IMR-90 (cell line): Measurements from ENCODE around the gene SMCHD1. TPM values are rescaled to one million over a fixed set of nuclear protein-coding genes. Genes with fewer than 3 reads are reported as not detected.

ENCODE experiments used
- ATAC-seq: fragments of 200-7000 bp; cut with Tn5 transposase; 2 replicates; pipeline ENCODE4 v1.9.1; 2020; ENCODE audit warnings: low read depth, mild to moderate bottlenecking, moderate library complexity
- BruUV-seq: library from RNA; stranded (reverse); fragments of 400-500 nt; replicated peaks from 2 replicates; lab custom pipeline; 2021; lab: Mats Ljungman, UMichigan
- CTCF ChIA-PET: fragments of 300-600 bp; formaldehyde crosslinking; extraction: SDS; loops from one replicate; lab custom pipeline; 2021; ENCODE audit warnings: antibody characterized with exemption; lab: Yijun Ruan, JAX
- POLR2A ChIA-PET: fragments of 300-600 bp; sonication (Branson Sonifier 250); formaldehyde crosslinking; loops from one replicate; lab custom pipeline; 2022; ENCODE audit warnings: antibody characterized with exemption; ENCODE audit not compliant: unreplicated experiment; lab: Charles Lee
- DNase-seq: peaks from one replicate; pipeline ENCODE4 v3.0.0; 2013
- H2AFZ ChIP-seq: replicated peaks from 2 replicates; pipeline ENCODE3; 2013; ENCODE audit warnings: low read length, mild to moderate bottlenecking; ENCODE audit not compliant: poor library complexity
- H2AK5ac ChIP-seq: 2 replicates; pipeline ENCODE4 v1.6.1; 2013; ENCODE audit warnings: low read depth, low read length, inconsistent platforms
- H2AK9ac ChIP-seq: replicated peaks from 2 replicates; pipeline ENCODE3; 2013; ENCODE audit warnings: mild to moderate bottlenecking, low read depth, low read length, moderate library complexity; ENCODE audit not compliant: poor library complexity
- H2BK120ac ChIP-seq: 2 replicates; pipeline ENCODE4 v1.6.1; 2013; ENCODE audit warnings: low read depth, low read length, inconsistent platforms
- H2BK15ac ChIP-seq: 3 replicates; pipeline ENCODE4 v1.6.1; 2013; ENCODE audit warnings: low read depth, low read length, inconsistent platforms
- H2BK20ac ChIP-seq: 2 replicates; pipeline ENCODE4 v1.6.1; 2013; ENCODE audit warnings: low read depth, mild to moderate bottlenecking, inconsistent platforms, low read length, moderate library complexity
- H2BK5ac ChIP-seq: 2 replicates; pipeline ENCODE4 v1.6.1; 2013; ENCODE audit warnings: mild to moderate bottlenecking, low read depth, low read length, inconsistent platforms; ENCODE audit not compliant: poor library complexity, severe bottlenecking
- H3K14ac ChIP-seq: replicated peaks from 2 replicates; pipeline ENCODE4 v1.6.1; 2013; ENCODE audit warnings: low read depth, low read length, inconsistent platforms
- H3K18ac ChIP-seq: 2 replicates; pipeline ENCODE4 v1.6.1; 2013; ENCODE audit warnings: low read depth, low read length, control low read depth
- H3K23ac ChIP-seq: 2 replicates; pipeline ENCODE4 v1.6.1; 2013; ENCODE audit warnings: low read depth, low read length, inconsistent platforms
- H3K27ac ChIP-seq: 2 replicates; pipeline ENCODE4 v1.5.1; 2013; ENCODE audit warnings: mild to moderate bottlenecking, control low read depth, low read length; ENCODE audit not compliant: insufficient read depth
- H3K27me3 ChIP-seq: 2 replicates; pipeline ENCODE4 v1.6.1; 2013; ENCODE audit warnings: low read length; ENCODE audit not compliant: control insufficient read depth, insufficient read depth
- H3K36me3 ChIP-seq: 2 replicates; pipeline ENCODE4 v1.6.1; 2013; ENCODE audit warnings: low read length, mixed read lengths; ENCODE audit not compliant: control insufficient read depth, insufficient read depth
- H3K4ac ChIP-seq: 2 replicates; pipeline ENCODE4 v1.6.1; 2013; ENCODE audit warnings: low read depth, low read length, inconsistent platforms
- H3K4me1 ChIP-seq: 2 replicates; pipeline ENCODE4 v1.6.1; 2013; ENCODE audit warnings: low read length, mixed read lengths; ENCODE audit not compliant: control insufficient read depth, insufficient read depth
- H3K4me2 ChIP-seq: 2 replicates; pipeline ENCODE4 v1.6.1; 2013; ENCODE audit warnings: low read depth, mild to moderate bottlenecking, control low read depth, low read length, moderate library complexity
- H3K4me3 ChIP-seq: 2 replicates; pipeline ENCODE4 v1.5.1; 2013; ENCODE audit warnings: low read depth, mild to moderate bottlenecking, control low read depth, low read length, moderate library complexity; ENCODE audit not compliant: insufficient read depth
- H3K56ac ChIP-seq: 2 replicates; pipeline ENCODE4 v1.6.1; 2013; ENCODE audit warnings: low read length, inconsistent platforms; ENCODE audit not compliant: insufficient read depth; ENCODE audit errors: extremely low read depth
- H3K79me1 ChIP-seq, 2 experiments: 2 replicates each; pipeline ENCODE4 v1.6.1; 2013; ENCODE audit warnings: low read length in 2 of 2, inconsistent platforms in 1 of 2, low read depth in 1 of 2
- H3K9ac ChIP-seq: 2 replicates; pipeline ENCODE4 v1.6.1; 2013; ENCODE audit warnings: low read depth, low read length, control low read depth
- H3K9me1 ChIP-seq: 2 replicates; pipeline ENCODE4 v1.6.1; 2013; ENCODE audit warnings: low read length, inconsistent platforms; ENCODE audit not compliant: insufficient read depth
- H3K9me3 ChIP-seq: 2 replicates; pipeline ENCODE4 v1.6.1; 2013; ENCODE audit warnings: low read length; ENCODE audit not compliant: control insufficient read depth, insufficient read depth
- H4K20me1 ChIP-seq: 2 replicates; pipeline ENCODE4 v1.6.1; 2013; ENCODE audit warnings: low read length, inconsistent platforms; ENCODE audit not compliant: insufficient read depth
- H4K5ac ChIP-seq: 2 replicates; pipeline ENCODE4 v1.6.1; 2013; ENCODE audit warnings: mild to moderate bottlenecking, low read depth, low read length, control low read depth
- H4K8ac ChIP-seq, 2 experiments: 2 replicates each; pipeline ENCODE4 v1.6.1; 2013; ENCODE audit warnings: low read depth in 2 of 2, low read length in 2 of 2, control low read depth in 1 of 2, inconsistent platforms in 1 of 2
- H4K91ac ChIP-seq: 2 replicates; pipeline ENCODE4 v1.6.1; 2013; ENCODE audit warnings: low read depth, low read length, inconsistent platforms; ENCODE audit not compliant: insufficient read depth
- MAFK ChIP-seq: IDR thresholded peaks from 2 replicates; pipeline ENCODE4 v1.6.1; 2012; ENCODE audit warnings: low read depth, low read length, improper control_type of control experiment
- MAZ ChIP-seq: IDR thresholded peaks from 2 replicates; pipeline ENCODE4 v1.6.1; 2012; ENCODE audit warnings: low read depth, mild to moderate bottlenecking, low read length, improper control_type of control experiment, moderate library complexity, borderline replicate concordance
- MXI1 ChIP-seq: IDR thresholded peaks from 2 replicates; pipeline ENCODE4 v1.6.1; 2012; ENCODE audit warnings: low read depth, mild to moderate bottlenecking, low read length, moderate library complexity, borderline replicate concordance
- dilution Hi-C: fragments of 300-500 bp; cut with HindIII; formaldehyde crosslinking; loops from one replicate; pipeline ENCODE4 v1.14.3; 2018; ENCODE audit warnings: low sequenced_read_pairs; ENCODE audit not compliant: unreplicated experiment
- in situ Hi-C: fragments of 300-500 bp; cut with MboI; formaldehyde crosslinking; loops from 3 replicates; pipeline ENCODE4 v1.14.3; 2019; ENCODE audit warnings: low sequenced_read_pairs, inconsistent platforms, mixed read lengths
- intact Hi-C: fragments of 100-400 bp; cut with micrococcal nuclease; formaldehyde crosslinking; loops from 2 replicates; pipeline ENCODE4 v1.10.0; 2022
- polyA plus RNA-seq, 3 experiments: library from polyadenylated mRNA; depleted of rRNA; stranded (reverse); fragments of >200 nt; gene quantifications; 2 replicates each; pipeline ENCODE4 v1.2.3, GENCODE V29; 2012; ENCODE audit warnings: low replicate concordance in 1 of 3
- total RNA-seq: library from RNA; depleted of rRNA; stranded (reverse); fragments of >200 nt; gene quantifications from 2 replicates; pipeline ENCODE4 v1.2.3, GENCODE V29; 2012

The SMCHD1 gene
- total and polyA plus RNA-seq, 2 of the 4 experiments (the other 2 are of a cell fraction): 14.8 to 47.3 TPM

- in situ Hi-C loops: no loop called here
- Histone ChIP-seq H2BK20ac (no peak overlapping the region), H2BK120ac (no peak overlapping the region), H3K4ac (no peak overlapping the region), H3K9me1 (peaks cover 18% of the 10 kb centered on the region), H4K8ac (no peak overlapping the region), H3K27ac (no peak overlapping the region), H2AFZ (no peak overlapping the region), H3K14ac (no peak overlapping the region), H3K4me3 (no peak overlapping the region), H4K20me1 (peaks cover 20% of the 10 kb centered on the region), H2AK5ac (no peak overlapping the region), H3K23ac (no peak overlapping the region), H4K91ac (no peak overlapping the region), H3K9me3 (no peaks in the 10 kb centered on the region), H3K79me1 (peaks cover 39 to 42% of the 10 kb centered on the region in 2 experiments), H3K4me2 (no peak overlapping the region), H2BK15ac (no peak overlapping the region), H3K36me3 (peaks cover 32% of the 10 kb centered on the region), H3K9ac (no peak overlapping the region), H3K27me3 (no peaks in the 10 kb centered on the region), H4K5ac (no peak overlapping the region), H2AK9ac (no peak overlapping the region), H3K4me1 (peaks cover 6% of the 10 kb centered on the region), H3K56ac (no peak overlapping the region), H2BK5ac (no peak overlapping the region), H3K18ac (no peak overlapping the region)
- no TSS peak for BruUV-seq
- dilution Hi-C loops: no loop called here
- no peak for ATAC-seq
- TF ChIP-seq MXI1 (no peak), MAFK (no peak), MAZ (no peak)
- DNase-seq: no peak
- intact Hi-C loops: no loop called here
- ChIA-PET CTCF (no interaction called here), POLR2A (no interaction called here)
Measured at GRCh38 chr18:2714140-2714539, 58.6 kb downstream of the SMCHD1 start.
